Psoas muscle (tissue), 8 donors: ENCODE measurements around the gene MEFV. TPM values are rescaled to one million over a fixed set of nuclear protein-coding genes. Genes with fewer than 3 reads are reported as not detected.

ENCODE experiments used
- ATAC-seq, 4 donors: fragments of 200-7000 bp; cut with Tn5 transposase; one replicate each; pipeline ENCODE4 v1.9.1; 2020; ENCODE audit warnings: moderate library complexity in 3 of 4, mild to moderate bottlenecking in 2 of 4
- DNase-seq, 2 donors: peaks; one replicate each; pipeline ENCODE4 v3.0.0-alpha.2; 2020
- H3K27ac ChIP-seq: fragments of 200-600 bp; one replicate; pipeline ENCODE4 v1.8.0; 2022
- H3K27me3 ChIP-seq, 3 donors: fragments of 200-600 bp in 1 of 3; one replicate each; pipeline versions ENCODE4 v1.6.1 to v1.8.0; 2013 to 2022; ENCODE audit warnings: low read length in 2 of 3, mild to moderate bottlenecking in 2 of 3, moderate library complexity in 1 of 3; ENCODE audit not compliant: insufficient read depth in 3 of 3
- H3K36me3 ChIP-seq, 2 donors: fragments of 200-600 bp in 1 of 2; one replicate each; pipeline versions ENCODE4 v1.6.1 to v1.8.0; 2013 to 2022; ENCODE audit warnings: low read depth in 1 of 2, mild to moderate bottlenecking in 1 of 2, moderate library complexity in 1 of 2; ENCODE audit not compliant: insufficient read depth in 1 of 2
- H3K4me1 ChIP-seq: fragments of 200-600 bp; one replicate; pipeline ENCODE4 v1.8.0; 2022
- H3K4me3 ChIP-seq: fragments of 200-600 bp; one replicate; pipeline ENCODE4 v1.8.0; 2022; ENCODE audit warnings: mild to moderate bottlenecking
- H3K9me3 ChIP-seq: fragments of 200-600 bp; one replicate; pipeline ENCODE4 v1.8.0; 2022
- CTCF ChIP-seq: fragments of 200-600 bp; IDR thresholded peaks from one replicate; pipeline ENCODE4 v1.8.0; 2022; ENCODE audit warnings: antibody characterized with exemption
- WGBS, 3 donors: extraction: QIAGEN DNeasy Blood & Tissue Kit; methylation state at CpG; one replicate each; pipeline versions ENCODE4 v1.1.6 to v1.1.7; 2013; 5-methylcytosine and 5-hydroxymethylcytosine counted together
- intact Hi-C, 2 donors: fragments of 100-400 bp; cut with DNase I; formaldehyde crosslinking; loops; one replicate each; pipeline versions ENCODE4 v1.11.0 to v1.14.2; 2022
- polyA plus RNA-seq, 3 donors: library from polyadenylated mRNA; stranded (reverse); fragments of 200-250 nt; gene quantifications; one replicate each; pipeline ENCODE4 v1.2.3, GENCODE V29; 2013
- total RNA-seq, 4 donors: library from RNA; stranded (reverse); fragmentation: NEBNext Ultra II Directional in 2 of 4; extraction: Animal tissue kit (Norgen Biotek cat#: 25700) in 2 of 4; gene quantifications; one replicate each; pipeline versions ENCODE4 v1.2.1 to v1.2.4, GENCODE V29; 2021 to 2023
- donor health status: healthy with polysubstance abuse.
- donor health status: DM: no; HTN: no; CAD: no; lungs with moderate emphysema.
- donor health status: Bipolar disorder and iron deficiency.
- donor health status: healthy.
- donor health status: DM: yes; HTN: yes; CAD: no.
- donor health status: DM: no; HTN: no; CAD: no.
- donor health status: DM: no; HTN: no; CAD: no.
- donor health status: DM: yes; HTN: yes; CAD: no.

Gene MEFV
- total and polyA plus RNA-seq, 7 donors: 0.07 to 0.81 (median 0.24) TPM

- no peak overlapping the region for H3K27ac ChIP-seq
- intact Hi-C loops: no loop called here
- H3K4me3 ChIP-seq: no peak overlapping the region
- no peaks in the 10 kb centered on the region for H3K9me3 ChIP-seq
- WGBS, 3 donors: 72 to 82% (median 80%) methylated on average over 10 of the region's 10 CpGs
- ATAC-seq (no peak), DNase-seq (no peak)
- TF ChIP-seq CTCF: no peak
- H3K36me3 ChIP-seq: no peaks in the 10 kb centered on the region
- H3K27me3 ChIP-seq: peaks cover 0 to 4% (median 0%) of the 10 kb centered on the region in 3 donors
- no peaks in the 10 kb centered on the region for H3K4me1 ChIP-seq
Observed at GRCh38 chr16:3246876-3247275, 9.6 kb downstream of the MEFV start.

- intact Hi-C loops: no loop called here
- Histone ChIP-seq H3K4me1 (no peaks in the 10 kb centered on the region), H3K27ac (no peak overlapping the region), H3K4me3 (no peak overlapping the region), H3K9me3 (no peaks in the 10 kb centered on the region), H3K27me3 (peaks cover 0 to 4% (median 0%) of the 10 kb centered on the region in 3 donors), H3K36me3 (no peaks in the 10 kb centered on the region)
- ATAC-seq (no peak), DNase-seq (no peak)
- TF ChIP-seq CTCF: no peak
- 67 to 74% (median 70%) methylated on average over 7 of the region's 7 CpGs for WGBS, 3 donors
Observed at GRCh38 chr16:3246002-3246401, 10.4 kb downstream of the MEFV start.

GRCh38 chr16:3243882-3244281 lies 12.6 kb downstream of the MEFV start:
- H3K27me3 ChIP-seq: peaks cover 0 to 4% (median 0%) of the 10 kb centered on the region in 3 donors
- intact Hi-C loops: no loop called here
- no peak overlapping the region for H3K27ac ChIP-seq
- no peak overlapping the region for H3K4me3 ChIP-seq
- H3K9me3 ChIP-seq: no peaks in the 10 kb centered on the region
- H3K36me3 ChIP-seq: no peaks in the 10 kb centered on the region
- DNase-seq (no peak), ATAC-seq (no peak)
- no peaks in the 10 kb centered on the region for H3K4me1 ChIP-seq
- WGBS, 3 donors: 66 to 87% (median 76%) methylated on average over 6 of the region's 6 CpGs
- TF ChIP-seq CTCF: no peak

- Histone ChIP-seq H3K4me3 (no peak overlapping the region), H3K27ac (no peak overlapping the region), H3K27me3 (peaks cover 0 to 4% (median 0%) of the 10 kb centered on the region in 3 donors), H3K9me3 (no peaks in the 10 kb centered on the region), H3K4me1 (no peaks in the 10 kb centered on the region), H3K36me3 (no peaks in the 10 kb centered on the region)
- intact Hi-C loops: no loop called here
- WGBS, 3 donors: 83 to 86% (median 85%) methylated on average over 11 of the region's 11 CpGs
- TF ChIP-seq CTCF: no peak
- DNase-seq (no peak), ATAC-seq (no peak)
Observed at GRCh38 chr16:3242709-3243108, 13.7 kb downstream of the MEFV start.

GRCh38 chr16:3241761-3242160 lies 14.7 kb downstream of the MEFV start:
- H3K27me3 ChIP-seq: peaks cover 0 to 4% (median 0%) of the 10 kb centered on the region in 3 donors
- H3K27ac ChIP-seq: no peak overlapping the region
- ATAC-seq (no peak), DNase-seq (no peak)
- 69 to 71% (median 69%) methylated on average over 5 of the region's 5 CpGs for WGBS, 3 donors
- peaks cover under 1% of the 10 kb centered on the region for H3K9me3 ChIP-seq
- intact Hi-C loops: no loop called here
- H3K4me3 ChIP-seq: no peak overlapping the region
- H3K36me3 ChIP-seq: no peaks in the 10 kb centered on the region
- no peaks in the 10 kb centered on the region for H3K4me1 ChIP-seq
- no peak for TF ChIP-seq CTCF
